NCI-H2081 treated with DMSO at 0.1 percent for 48 hours (cell line): ENCODE measurements around the gene EHD4.

Experiments used
- DNase-seq: peaks from one replicate; lab custom pipeline; 2025; lab: John Stamatoyannopoulos, UW

EHD4 gene

GRCh38 chr15:41972253-41973242, at the start of gene EHD4:
Gene EHD4, minus strand, starts transcription at chr15:41972557. Its CDS starts 63 bp downstream, at chr15:41972494.
- peak; percentile 95 for DNase-seq

- DNase-seq = no peak
Observed at GRCh38 chr15:42021593-42021992, 49.2 kb upstream of the EHD4 start.

DNA sequence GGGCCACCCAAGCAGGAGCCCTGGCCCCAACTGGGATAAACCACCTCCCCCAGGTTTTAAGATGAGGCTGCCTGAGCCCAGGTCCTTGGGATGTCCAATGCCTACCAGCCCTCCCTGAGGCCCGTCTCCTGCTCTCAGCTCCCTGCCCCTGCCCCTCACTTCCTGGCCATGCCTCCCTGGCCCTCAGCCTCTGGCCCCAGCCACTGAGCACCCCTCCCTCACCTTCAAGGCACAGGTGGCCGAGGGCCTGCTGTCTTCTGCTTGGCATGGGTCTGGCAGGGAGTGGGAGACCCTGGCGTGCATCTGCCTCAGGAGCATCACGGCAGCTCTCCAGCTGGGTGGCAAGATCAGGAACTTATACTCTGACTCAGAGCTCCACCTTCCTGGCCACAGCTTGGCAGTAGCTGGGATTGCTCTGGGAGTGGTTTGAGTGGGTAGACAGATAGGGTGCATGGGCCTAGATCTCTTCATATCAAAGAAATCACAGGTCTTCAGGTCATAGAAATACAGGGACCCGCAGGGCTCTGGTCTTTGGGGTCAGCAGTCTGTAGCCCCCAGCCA, 48.4 kb upstream of the EHD4 start, which contains the start of gene PLA2G4E:
PLA2G4E (minus strand) TSS at position 330 of the 561 bp plus-strand sequence; CDS start at position 318, 12 bp downstream.
- DNase-seq = no peak

GRCh38 chr15:42018306-42019224, 46.2 kb upstream of the EHD4 start:
- DNase-seq = no peak

DNA sequence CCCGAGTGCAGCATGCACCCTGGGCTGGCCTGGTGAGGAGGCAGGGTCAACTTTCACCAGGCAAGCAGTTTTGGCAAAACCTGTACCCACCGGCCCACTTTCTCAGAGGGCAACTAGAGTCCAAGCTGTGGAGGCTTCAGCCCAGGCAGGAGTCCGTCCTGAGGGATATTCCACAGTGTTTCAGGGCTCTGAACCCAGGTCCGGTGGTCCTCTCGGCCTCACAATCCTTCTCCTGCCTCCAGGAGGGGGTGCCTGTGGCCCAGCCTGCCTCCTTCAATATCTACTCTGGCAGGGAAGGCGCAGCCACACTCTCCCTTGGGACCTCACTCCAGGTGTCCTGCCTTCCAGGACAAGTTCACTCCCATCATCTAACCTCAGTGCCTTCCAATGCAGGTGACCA, 44.6 kb upstream of the EHD4 start:
- DNase-seq = no peak

DNA sequence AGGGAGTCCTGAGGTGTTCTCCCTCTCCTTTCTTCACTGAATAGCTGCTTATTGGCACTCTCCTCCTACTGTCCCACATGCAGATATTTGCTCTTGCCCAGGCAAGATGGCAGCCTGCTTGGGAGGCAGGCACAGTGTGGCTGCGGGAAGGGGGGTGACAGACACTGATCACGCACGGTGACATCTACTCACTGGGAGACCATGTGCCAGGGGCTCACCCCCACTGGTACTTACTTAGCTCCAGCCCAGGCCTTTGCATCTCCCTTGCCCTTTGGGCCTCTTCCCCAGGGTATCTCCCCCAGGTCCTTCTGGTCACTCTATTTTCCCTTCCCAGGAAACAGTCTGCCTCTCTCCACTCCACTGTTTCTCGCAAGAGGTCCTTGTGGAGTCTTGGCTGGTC, 42.0 kb upstream of the EHD4 start:
- no peak for DNase-seq

GRCh38 chr15:42012928-42013482, 40.6 kb upstream of the EHD4 start:
- DNase-seq = no peak

GRCh38 chr15:42012241-42012640, 39.9 kb upstream of the EHD4 start:
- no peak for DNase-seq

- DNase-seq = no peak
Observed at GRCh38 chr15:42011074-42011473, 38.7 kb upstream of the EHD4 start.

DNA sequence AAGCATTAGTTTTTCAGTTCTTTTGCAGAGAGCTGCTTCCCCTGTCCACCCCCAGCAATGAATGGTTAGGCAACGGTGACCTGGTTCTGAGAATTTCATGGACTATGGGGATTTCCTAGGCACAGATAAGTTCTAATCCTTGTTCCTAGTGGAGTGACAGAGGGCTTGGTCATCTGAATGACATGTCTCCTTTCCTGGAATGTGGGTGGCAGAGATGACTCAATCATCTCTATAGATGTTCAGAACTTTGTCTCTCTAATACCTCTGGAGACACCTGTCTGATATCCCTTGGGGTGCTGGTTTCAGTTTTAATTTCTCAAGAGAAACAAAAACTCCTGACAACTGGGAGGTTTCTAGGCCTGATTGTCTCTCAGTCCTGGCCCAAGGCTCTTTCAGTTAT, 38.1 kb upstream of the EHD4 start:
- no peak for DNase-seq

- no peak for DNase-seq
Observed at GRCh38 chr15:42009474-42009873, 37.1 kb upstream of the EHD4 start.

GRCh38 chr15:42009022-42009421, 36.7 kb upstream of the EHD4 start:
- DNase-seq = no peak

- DNase-seq = no peak
Observed at GRCh38 chr15:42007386-42007785, 35.0 kb upstream of the EHD4 start.

- no peak for DNase-seq
Observed at GRCh38 chr15:42002333-42002732, 30.0 kb upstream of the EHD4 start.

DNA sequence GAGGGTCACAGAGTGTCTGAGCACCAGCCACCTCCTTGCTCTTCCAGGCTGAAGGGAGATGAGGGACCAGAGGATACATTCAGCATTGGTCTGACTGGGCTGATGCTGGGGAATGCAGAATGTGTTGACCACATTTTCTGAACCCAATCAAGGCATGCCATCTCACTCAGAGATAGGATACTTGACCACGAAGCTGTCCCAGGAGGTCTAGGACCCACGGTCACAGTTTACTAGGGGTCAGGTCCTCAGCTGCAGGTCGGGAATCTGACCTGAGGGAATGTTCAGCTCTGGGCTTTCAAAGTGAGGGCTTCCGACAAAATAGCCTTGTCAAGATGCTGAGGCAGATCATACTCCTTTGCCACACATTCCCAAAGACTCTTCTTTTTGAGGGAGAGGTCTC, 28.9 kb upstream of the EHD4 start:
- no peak for DNase-seq

DNA sequence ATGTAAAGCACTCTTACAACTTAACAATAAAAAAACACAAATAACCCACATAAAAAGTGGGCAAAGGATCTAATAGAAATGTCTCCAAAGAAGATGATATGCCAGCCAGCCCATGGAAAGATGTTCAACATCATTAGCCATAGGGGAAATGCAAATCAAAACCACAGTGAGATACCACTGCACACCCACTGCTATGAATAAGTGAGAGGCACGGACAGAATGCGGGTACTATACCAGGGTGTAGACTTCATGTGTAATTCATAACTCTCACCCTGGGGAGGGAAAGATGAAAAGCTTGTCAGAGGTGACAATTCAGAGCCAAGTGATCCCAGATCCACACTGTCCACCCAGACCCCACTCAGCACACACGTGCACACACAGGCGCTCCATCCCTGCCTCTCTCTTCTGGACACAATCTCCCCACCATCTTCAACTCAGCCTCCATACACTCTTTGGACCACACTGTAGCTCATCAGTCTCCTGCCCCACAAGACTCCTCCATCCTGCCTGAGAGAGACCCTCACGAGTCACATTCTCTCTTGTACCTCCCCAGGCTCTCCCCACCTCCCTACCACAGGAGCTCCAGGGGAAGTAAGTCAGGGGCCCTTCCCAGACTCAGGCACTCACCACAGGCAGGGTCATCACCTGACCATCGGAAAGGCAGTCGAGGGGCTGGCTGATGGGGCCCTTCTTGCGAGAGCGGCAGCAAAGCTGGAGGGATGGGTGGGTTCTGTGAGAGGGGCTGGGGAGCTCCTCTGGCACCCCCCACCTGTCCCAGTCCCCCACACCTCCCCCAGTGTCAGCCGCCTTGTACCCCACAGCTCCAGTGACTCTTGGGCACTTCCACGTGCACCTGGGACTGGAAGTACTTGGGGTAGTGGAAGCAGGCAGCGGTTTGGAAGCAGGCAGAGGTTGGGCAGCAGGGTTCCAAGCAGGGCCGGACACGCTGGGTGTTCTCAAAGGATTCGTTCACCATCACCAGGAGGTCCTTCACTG, 27.2 kb upstream of the EHD4 start:
- DNase-seq = no peak

GRCh38 chr15:41997845-41998244, 25.5 kb upstream of the EHD4 start:
- no peak for DNase-seq

- no peak for DNase-seq
Observed at GRCh38 chr15:41996921-41997592, 24.7 kb upstream of the EHD4 start.

DNA sequence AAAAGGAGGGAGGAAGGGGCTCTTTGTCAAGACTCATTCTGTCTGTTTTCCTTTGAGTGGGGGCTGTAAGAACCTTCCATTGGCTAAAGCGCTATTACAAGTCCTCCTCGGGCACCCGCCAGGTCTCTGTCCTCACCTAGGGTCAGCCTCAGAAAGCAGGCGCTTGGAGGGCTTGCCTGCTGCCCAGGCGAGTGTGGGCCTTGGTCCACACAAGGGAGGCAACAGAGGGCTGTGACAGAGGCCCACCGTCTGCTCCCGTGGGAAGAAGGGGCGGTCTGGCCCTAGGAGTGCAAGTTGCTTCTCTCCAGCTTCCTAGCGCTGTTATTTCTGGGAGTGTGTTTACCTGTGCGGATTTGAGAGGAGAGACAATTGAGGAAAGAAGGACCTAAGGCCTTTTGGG, 24.0 kb upstream of the EHD4 start:
- DNase-seq = no peak

DNA sequence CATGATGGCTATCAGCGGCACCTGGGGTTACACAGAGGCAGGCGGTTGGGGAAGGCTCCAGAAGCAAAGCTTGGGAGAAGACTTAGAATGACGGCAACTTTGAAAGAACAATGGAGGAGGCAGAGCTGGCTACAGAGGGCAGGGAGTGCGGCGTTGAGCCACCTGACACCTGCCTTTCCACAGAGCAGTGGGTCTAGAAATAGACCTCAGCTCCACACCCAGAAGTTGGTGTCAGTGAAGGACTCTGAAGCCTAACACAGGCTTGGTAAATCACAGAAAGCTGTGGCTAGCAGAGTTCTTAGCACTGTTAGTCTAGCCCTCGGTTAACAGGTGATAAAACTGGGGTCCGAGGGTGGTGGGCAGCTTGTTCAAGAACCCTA, 23.1 kb upstream of the EHD4 start:
- no peak for DNase-seq
